T-helper 22 cell (primary cell): Measurements from ENCODE around the gene CNTLN.
"Not testable (repeated sequence)": the region's sequence is repeated elsewhere in the genome, so short reads cannot be mapped to it uniquely, and the experiment has no call there.

ENCODE experiments used
- DNase-seq: peaks from one replicate; pipeline ENCODE4 v3.0.0-alpha.2; 2020; ENCODE audit warnings: low read depth

CNTLN gene

DNA sequence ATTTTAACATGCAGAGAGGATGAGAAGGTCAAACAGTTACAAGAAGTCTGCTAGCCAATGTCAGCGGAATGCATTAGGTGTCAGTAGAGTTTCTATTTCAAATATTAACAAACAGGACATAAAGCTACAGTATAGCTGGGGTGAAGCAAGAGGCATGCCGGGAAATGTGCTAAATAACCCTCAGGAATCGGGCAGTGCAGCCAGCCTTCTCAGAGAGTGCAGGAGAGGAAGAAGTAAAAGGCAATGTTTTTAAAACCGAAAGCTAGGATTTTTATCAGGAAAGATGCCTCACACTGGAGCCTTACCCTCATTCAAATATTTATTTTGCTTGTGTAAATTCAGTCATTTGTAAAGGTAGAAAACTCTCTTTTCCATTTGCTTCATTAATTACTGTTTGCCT lies 384.9 kb downstream of the CNTLN start:
- no peak for DNase-seq

DNA sequence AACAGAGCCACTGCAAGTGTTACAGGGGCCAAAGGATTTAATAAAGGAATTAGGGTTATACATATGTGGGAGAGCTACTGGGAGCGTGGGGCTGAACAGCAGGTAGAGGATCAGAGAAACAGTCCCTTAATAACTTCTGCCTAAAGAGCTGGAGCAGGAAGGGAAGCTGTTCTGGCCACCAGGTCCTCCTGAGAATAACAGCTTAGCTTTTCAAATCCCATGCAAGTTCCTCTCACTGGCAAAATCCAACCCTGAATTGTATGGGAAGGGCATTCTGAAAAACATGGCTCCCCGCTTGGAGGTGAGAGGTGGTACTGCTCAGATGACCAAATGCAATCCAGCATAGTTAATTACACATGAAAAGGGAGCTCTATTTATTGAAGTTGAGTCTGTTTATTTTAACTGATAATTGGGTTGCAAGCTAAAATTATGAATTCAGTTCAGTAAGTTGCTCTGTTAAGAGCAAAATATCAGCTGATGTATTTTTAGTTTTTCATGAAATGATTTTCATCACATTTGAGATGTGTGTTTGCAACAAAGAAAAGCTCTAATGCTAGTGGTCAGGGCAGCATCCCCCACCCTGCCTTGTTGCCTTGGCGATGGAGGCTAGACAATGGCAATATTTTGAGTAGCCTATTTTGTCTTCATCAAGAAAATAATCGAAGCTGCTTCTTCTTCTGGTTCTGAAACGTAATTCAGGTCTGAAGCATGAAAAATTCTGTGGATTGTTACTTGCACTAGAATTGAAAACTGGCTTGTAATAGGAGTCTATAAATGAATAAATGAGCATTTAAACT lies 385.6 kb downstream of the CNTLN start:
- DNase-seq = no peak

DNA sequence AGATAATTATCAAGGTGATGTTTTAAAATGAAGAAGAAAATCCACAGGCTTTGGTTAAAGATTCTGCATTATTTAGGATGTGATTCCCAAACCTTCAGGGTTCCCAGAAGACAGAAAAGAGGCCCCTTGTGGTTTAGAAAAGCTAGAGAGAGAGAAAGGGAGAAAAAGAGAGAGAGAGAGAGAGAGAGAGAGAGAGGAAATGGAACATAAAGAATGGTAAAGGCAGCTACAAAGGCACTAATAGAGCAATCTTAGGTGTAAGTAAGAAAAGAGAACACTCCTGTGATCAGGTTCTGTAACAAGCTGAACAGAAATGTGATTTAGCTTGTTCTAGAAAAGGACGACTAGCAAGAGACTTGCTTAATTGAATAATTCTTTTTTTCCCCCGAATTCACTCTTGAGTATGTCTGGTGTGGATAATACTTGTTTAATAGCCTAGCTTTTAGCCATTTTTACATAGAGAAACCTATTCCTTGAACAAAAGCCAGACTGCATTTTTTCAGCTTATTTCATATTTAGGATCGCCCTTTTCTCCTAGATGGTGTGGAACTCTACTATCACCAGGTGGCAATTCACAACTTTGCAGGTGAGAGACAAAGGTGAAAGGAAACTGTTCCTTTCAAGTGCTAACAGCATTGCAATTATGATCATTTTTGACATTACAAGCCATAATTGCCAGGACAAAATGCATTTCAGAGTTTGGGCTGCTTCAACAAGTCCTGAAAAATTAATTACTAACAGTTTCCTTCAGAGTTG lies 386.4 kb downstream of the CNTLN start:
- DNase-seq = no peak

DNA sequence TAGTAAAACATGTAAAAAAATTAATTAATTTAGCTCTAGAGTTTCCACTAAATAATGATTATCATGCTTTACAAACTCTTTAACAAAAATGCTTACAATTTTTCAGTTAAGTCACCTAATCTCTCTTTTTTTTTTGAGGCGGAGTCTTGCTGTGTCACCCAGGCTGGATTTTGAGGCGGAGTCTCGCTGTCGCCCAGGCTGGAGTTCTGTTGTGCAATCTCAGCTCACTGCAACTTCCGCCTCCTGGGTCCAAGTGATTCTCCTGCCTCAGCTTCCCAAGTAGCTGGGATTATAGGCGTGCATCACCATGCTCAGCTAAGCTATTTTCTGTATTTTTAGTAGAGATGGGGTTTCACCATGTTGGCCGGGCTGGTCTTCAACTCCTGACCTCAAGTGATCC lies 391.9 kb downstream of the CNTLN start:
- DNase-seq = not testable (repeated sequence)

DNA sequence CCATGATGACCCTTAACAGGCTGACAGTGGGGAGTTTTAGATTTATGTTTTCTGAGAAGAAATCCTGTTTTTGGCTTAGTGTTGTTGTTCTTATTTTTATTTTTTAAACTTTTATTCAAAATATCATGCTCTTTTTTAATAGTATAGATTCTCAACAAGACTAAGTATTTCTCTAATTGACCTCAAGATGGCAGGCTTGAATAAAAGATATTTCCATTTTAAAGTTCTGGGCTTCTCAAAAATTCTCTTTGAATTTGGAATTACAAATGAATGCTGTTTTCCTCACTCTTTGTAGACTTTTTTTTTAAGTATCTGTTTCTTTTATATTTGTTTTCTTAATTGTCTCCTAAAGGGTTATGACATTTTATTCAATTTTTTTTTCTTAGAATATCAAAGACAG lies 394.0 kb downstream of the CNTLN start:
- DNase-seq = no peak

DNA sequence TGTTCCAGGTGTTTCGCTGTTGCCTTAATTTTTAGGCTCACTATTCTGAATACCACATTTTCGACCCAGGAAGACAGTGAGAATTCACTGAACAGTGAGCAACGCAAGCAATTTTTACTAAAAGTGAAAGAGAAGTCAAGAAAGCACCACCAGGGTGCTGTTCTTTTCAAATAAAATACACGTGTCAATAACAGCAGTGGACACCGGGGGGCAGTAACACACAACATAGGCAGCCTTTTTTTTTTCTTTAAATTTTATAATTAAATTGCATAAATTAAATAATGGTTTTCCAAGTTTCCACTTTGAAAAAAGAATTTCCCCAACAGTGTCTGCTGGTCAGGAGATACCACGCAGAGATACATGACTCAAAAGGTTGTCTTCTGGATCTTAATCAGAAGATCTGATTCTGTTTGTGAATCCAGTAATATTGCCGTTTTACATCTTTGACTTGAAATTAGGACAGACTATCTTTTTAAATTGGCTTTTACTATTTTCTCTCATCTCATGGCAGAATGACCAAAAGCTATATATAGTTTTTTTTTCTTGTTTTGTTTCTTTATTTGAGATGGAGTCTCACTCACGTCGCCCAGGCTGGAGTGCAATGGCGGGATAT lies 396.9 kb downstream of the CNTLN start:
- DNase-seq = no peak

DNA sequence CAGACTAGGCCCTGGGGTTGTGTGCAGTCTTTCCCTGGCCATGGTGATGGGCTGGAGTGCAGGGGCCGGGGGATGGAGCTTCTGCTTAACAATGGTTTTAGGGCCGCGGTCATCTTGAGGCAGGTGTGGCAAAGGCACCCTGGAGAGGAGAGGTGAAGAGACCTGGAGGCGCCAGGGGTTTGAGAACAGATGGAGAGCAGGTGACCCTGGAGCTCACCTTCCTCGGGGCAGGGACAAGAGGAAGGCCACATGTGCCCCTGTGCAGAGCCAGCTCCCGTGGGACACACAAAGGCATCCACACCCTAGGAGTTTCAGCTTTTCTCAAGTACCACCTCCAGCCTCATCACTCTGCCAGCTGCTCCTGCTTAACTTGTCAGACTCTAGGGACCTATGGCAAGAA lies 397.6 kb downstream of the CNTLN start:
- DNase-seq = no peak

DNA sequence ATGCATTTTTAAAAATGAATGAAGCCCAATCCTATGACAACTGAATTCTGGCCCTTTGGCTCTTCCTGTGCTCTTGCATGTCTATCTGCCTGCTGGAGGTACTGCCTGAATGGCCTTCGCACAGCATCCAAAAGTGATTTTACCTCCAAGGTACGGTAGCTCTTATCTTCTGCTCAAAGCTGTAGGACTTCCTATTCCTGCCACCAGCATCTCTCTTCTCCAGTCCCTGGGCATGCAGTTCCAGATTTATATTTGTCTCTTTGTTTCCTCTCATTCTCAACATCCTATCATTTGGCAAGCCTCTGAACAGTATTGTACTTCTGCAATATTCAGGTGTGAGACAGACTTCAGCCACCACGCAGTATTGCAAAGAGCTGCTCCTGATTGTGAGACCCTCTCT lies 400.3 kb downstream of the CNTLN start:
- DNase-seq = no peak

DNA sequence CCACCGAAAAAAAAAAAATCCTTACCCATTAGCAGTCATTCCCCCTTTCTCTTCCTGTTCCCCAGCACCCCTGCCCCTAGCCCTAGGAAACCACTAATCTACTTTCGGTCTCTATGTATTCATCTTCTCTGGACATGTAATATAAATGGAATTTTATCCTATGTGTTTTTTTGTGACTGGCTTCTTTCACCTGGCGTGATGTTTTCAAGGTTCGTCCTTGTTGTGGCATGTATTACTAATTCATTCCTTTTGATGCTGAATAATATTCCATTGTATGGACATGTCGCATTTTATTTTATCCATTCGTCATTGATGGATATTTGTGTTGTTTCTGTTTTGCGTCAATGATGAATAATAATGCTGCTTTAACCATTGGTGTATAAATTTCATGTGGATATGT lies 401.2 kb downstream of the CNTLN start:
- DNase-seq = no peak

DNA sequence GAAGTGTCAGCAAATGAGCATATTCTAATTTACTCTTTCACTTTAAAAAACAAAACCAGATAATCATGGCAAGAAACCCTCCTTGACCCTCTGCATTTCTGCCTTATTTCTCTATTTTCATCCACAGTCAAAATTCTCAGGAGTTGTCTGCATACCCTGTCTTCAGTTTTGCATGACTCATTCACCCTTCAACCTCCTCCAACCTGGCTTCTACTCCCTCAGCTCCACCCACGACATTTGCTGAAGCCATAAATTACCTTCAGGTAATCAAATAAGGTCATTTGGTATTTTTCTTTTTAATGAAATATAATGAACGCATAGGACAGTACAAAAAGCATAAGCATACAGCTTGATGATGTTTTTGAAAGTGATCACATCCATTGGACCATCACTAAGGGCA lies 416.2 kb downstream of the CNTLN start:
- no peak for DNase-seq
